Activated T-cell treated with anti-CD3 and anti-CD28 coated beads, Interleukin-2, amount 50 U/mL, for 24 hours (primary cell): ENCODE data around the gene ZNF730.
"Not testable (repeated sequence)": the region's sequence is repeated elsewhere in the genome, so short reads cannot be mapped to it uniquely, and the experiment has no call there.

Source experiments
- DNase-seq: peaks from one replicate; pipeline ENCODE4 v3.0.0-alpha.2; 2020
- H3K27ac Mint-ChIP-seq: 2 replicates; pipeline ENCODE4 v1.8.0; 2020; ENCODE audit warnings: mild to moderate bottlenecking, mixed read lengths
- H3K27me3 Mint-ChIP-seq: 2 replicates; pipeline ENCODE4 v1.8.0; 2020; ENCODE audit warnings: mixed read lengths
- H3K36me3 Mint-ChIP-seq: 2 replicates; pipeline ENCODE4 v1.8.0; 2020; ENCODE audit warnings: low read depth, mixed read lengths
- H3K4me1 Mint-ChIP-seq: 2 replicates; pipeline ENCODE4 v1.8.0; 2020; ENCODE audit warnings: low read depth, mixed read lengths
- H3K4me3 Mint-ChIP-seq: 2 replicates; pipeline ENCODE4 v1.8.0; 2020; ENCODE audit warnings: mild to moderate bottlenecking, moderate library complexity, mixed read lengths
- H3K9me3 Mint-ChIP-seq: 2 replicates; pipeline ENCODE4 v1.8.0; 2020; ENCODE audit warnings: mixed read lengths

Gene ZNF730

GRCh38 chr19:23116802-23117571, at the start of gene ZNF730:
ZNF730 (plus strand) TSS chr19:23117025; CDS start chr19:23117174, 149 bp downstream.
- peak; percentile 74 for DNase-seq
- Mint-ChIP-seq H3K27me3 (peaks cover 43% of the 10 kb centered on the region), H3K36me3 (peaks cover 13% of the 10 kb centered on the region), H3K4me1 (peaks cover 9% of the 10 kb centered on the region), H3K9me3 (peaks cover 17% of the 10 kb centered on the region), H3K27ac (no peak within 1 kb of the TSS), H3K4me3 (peak within 1 kb of the TSS; percentile 79)

- H3K4me3 Mint-ChIP-seq = no peak overlapping the region
- H3K27me3 Mint-ChIP-seq = peaks cover 51% of the 10 kb centered on the region
Measured at GRCh38 chr19:23070353-23071146, 46.3 kb upstream of the ZNF730 start.

GRCh38 chr19:23071147-23071511, 45.7 kb upstream of the ZNF730 start:
- peaks cover 2% of the 10 kb centered on the region for H3K36me3 Mint-ChIP-seq
- peaks cover 57% of the 10 kb centered on the region for H3K27me3 Mint-ChIP-seq
- H3K9me3 Mint-ChIP-seq = peaks cover 23% of the 10 kb centered on the region
- peaks cover 9% of the 10 kb centered on the region for H3K4me1 Mint-ChIP-seq
- DNase-seq = no peak
- no peak overlapping the region for H3K4me3 Mint-ChIP-seq
- H3K27ac Mint-ChIP-seq = no peak overlapping the region

More at GRCh38 chr19:23070353-23071146, 46.3 kb upstream of the ZNF730 start:
- Mint-ChIP-seq H3K9me3 (peaks cover 20% of the 10 kb centered on the region), H3K4me1 (peaks cover 7% of the 10 kb centered on the region), H3K27ac (no peak overlapping the region), H3K36me3 (peaks cover 2% of the 10 kb centered on the region)
- DNase-seq = no peak

GRCh38 chr19:23075031-23075733, 41.6 kb upstream of the ZNF730 start:
- Mint-ChIP-seq H3K36me3 (no peaks in the 10 kb centered on the region), H3K4me3 (peak overlapping the region; percentile 66), H3K27ac (no peak overlapping the region), H3K4me1 (peaks cover 10% of the 10 kb centered on the region), H3K9me3 (peaks cover 22% of the 10 kb centered on the region), H3K27me3 (peaks cover 49% of the 10 kb centered on the region)
- DNase-seq = no peak

GRCh38 chr19:23077776-23078175, 39.0 kb upstream of the ZNF730 start:
- Mint-ChIP-seq H3K27me3 (peaks cover 33% of the 10 kb centered on the region), H3K9me3 (peaks cover 18% of the 10 kb centered on the region)
- not testable (repeated sequence) for H3K27ac Mint-ChIP-seq, H3K4me1 Mint-ChIP-seq, H3K36me3 Mint-ChIP-seq, DNase-seq, H3K4me3 Mint-ChIP-seq

- no peak for DNase-seq
- H3K27me3 Mint-ChIP-seq = no peaks in the 10 kb centered on the region
- peaks cover 13% of the 10 kb centered on the region for H3K36me3 Mint-ChIP-seq
- H3K27ac Mint-ChIP-seq = no peak overlapping the region
- no peak overlapping the region for H3K4me3 Mint-ChIP-seq
- H3K4me1 Mint-ChIP-seq = no peaks in the 10 kb centered on the region
- peaks cover 46% of the 10 kb centered on the region for H3K9me3 Mint-ChIP-seq
Measured at GRCh38 chr19:23093832-23094231, 23.0 kb upstream of the ZNF730 start.

GRCh38 chr19:23095418-23095817, 21.4 kb upstream of the ZNF730 start:
- Mint-ChIP-seq H3K4me3 (no peak overlapping the region), H3K27me3 (no peaks in the 10 kb centered on the region), H3K9me3 (peaks cover 43% of the 10 kb centered on the region), H3K27ac (no peak overlapping the region), H3K36me3 (peaks cover 6% of the 10 kb centered on the region), H3K4me1 (no peaks in the 10 kb centered on the region)
- no peak for DNase-seq

GRCh38 chr19:23098286-23098685, 18.5 kb upstream of the ZNF730 start:
- H3K4me3 Mint-ChIP-seq = no peak overlapping the region
- H3K27ac Mint-ChIP-seq = no peak overlapping the region
- H3K4me1 Mint-ChIP-seq = no peaks in the 10 kb centered on the region
- peaks cover 43% of the 10 kb centered on the region for H3K9me3 Mint-ChIP-seq
- no peak for DNase-seq
- no peaks in the 10 kb centered on the region for H3K36me3 Mint-ChIP-seq
- H3K27me3 Mint-ChIP-seq = no peaks in the 10 kb centered on the region

- Mint-ChIP-seq H3K4me1 (no peaks in the 10 kb centered on the region), H3K27ac (no peak overlapping the region), H3K9me3 (peaks cover 43% of the 10 kb centered on the region), H3K27me3 (no peaks in the 10 kb centered on the region), H3K36me3 (no peaks in the 10 kb centered on the region), H3K4me3 (no peak overlapping the region)
- no peak for DNase-seq
Measured at GRCh38 chr19:23098988-23099387, 17.8 kb upstream of the ZNF730 start.

- Mint-ChIP-seq H3K4me3 (no peak overlapping the region), H3K27me3 (no peaks in the 10 kb centered on the region), H3K9me3 (peaks cover 40% of the 10 kb centered on the region), H3K27ac (no peak overlapping the region), H3K4me1 (no peaks in the 10 kb centered on the region), H3K36me3 (no peaks in the 10 kb centered on the region)
- DNase-seq = no peak
Measured at GRCh38 chr19:23099966-23100365, 16.9 kb upstream of the ZNF730 start.

- no peak overlapping the region for H3K27ac Mint-ChIP-seq
- no peaks in the 10 kb centered on the region for H3K27me3 Mint-ChIP-seq
- DNase-seq = no peak
- H3K4me3 Mint-ChIP-seq = no peak overlapping the region
- no peaks in the 10 kb centered on the region for H3K36me3 Mint-ChIP-seq
- H3K4me1 Mint-ChIP-seq = no peaks in the 10 kb centered on the region
- peaks cover 31% of the 10 kb centered on the region for H3K9me3 Mint-ChIP-seq
Measured at GRCh38 chr19:23101241-23101640, 15.6 kb upstream of the ZNF730 start.

GRCh38 chr19:23118400-23118799, 1.6 kb downstream of the ZNF730 start:
- no peak overlapping the region for H3K4me3 Mint-ChIP-seq
- H3K4me1 Mint-ChIP-seq = peaks cover 9% of the 10 kb centered on the region
- peaks cover 15% of the 10 kb centered on the region for H3K36me3 Mint-ChIP-seq
- no peak overlapping the region for H3K27ac Mint-ChIP-seq
- H3K27me3 Mint-ChIP-seq = peaks cover 45% of the 10 kb centered on the region
- DNase-seq = no peak
- H3K9me3 Mint-ChIP-seq = peaks cover 19% of the 10 kb centered on the region

- H3K27me3 Mint-ChIP-seq, DNase-seq, H3K27ac Mint-ChIP-seq, H3K4me3 Mint-ChIP-seq, H3K4me1 Mint-ChIP-seq, H3K36me3 Mint-ChIP-seq: not testable (repeated sequence)
- H3K9me3 Mint-ChIP-seq = peaks cover 23% of the 10 kb centered on the region
Measured at GRCh38 chr19:23134211-23134610, 17.4 kb downstream of the ZNF730 start.

GRCh38 chr19:23145617-23146415, 29.0 kb downstream of the ZNF730 start:
- Mint-ChIP-seq H3K27ac (no peak overlapping the region), H3K36me3 (peaks cover 18% of the 10 kb centered on the region)

More at GRCh38 chr19:23145617-23146415, 29.0 kb downstream of the ZNF730 start:
- H3K4me1 Mint-ChIP-seq = no peaks in the 10 kb centered on the region
- H3K4me3 Mint-ChIP-seq = no peak overlapping the region
- H3K9me3 Mint-ChIP-seq = peaks cover 47% of the 10 kb centered on the region
- no peaks in the 10 kb centered on the region for H3K27me3 Mint-ChIP-seq
- no peak for DNase-seq
